Glutamatergic neuron (in vitro differentiated cells): ENCODE data around the gene ST6GALNAC5. TPM values are rescaled to one million over a fixed set of nuclear protein-coding genes. Genes with fewer than 3 reads are reported as not detected.

Source experiments
- DNase-seq: peaks from one replicate; pipeline ENCODE4 v3.0.0; 2022
- H3K27ac Mint-ChIP-seq: one replicate; pipeline ENCODE4 v1.8.0; 2020; ENCODE audit warnings: mild to moderate bottlenecking, mixed read lengths, inconsistent platforms; ENCODE audit not compliant: unreplicated experiment
- H3K27me3 Mint-ChIP-seq: one replicate; pipeline ENCODE4 v1.8.0; 2020; ENCODE audit warnings: mild to moderate bottlenecking, moderate library complexity, mixed read lengths, inconsistent platforms; ENCODE audit not compliant: unreplicated experiment
- H3K36me3 Mint-ChIP-seq: one replicate; pipeline ENCODE4 v1.8.0; 2020; ENCODE audit warnings: mild to moderate bottlenecking, mixed read lengths, inconsistent platforms; ENCODE audit not compliant: unreplicated experiment
- H3K4me1 Mint-ChIP-seq: one replicate; pipeline ENCODE4 v1.8.0; 2020; ENCODE audit warnings: mild to moderate bottlenecking, low read depth, mixed read lengths, inconsistent platforms; ENCODE audit not compliant: unreplicated experiment
- H3K4me3 Mint-ChIP-seq: one replicate; pipeline ENCODE4 v1.8.0; 2020; ENCODE audit warnings: mild to moderate bottlenecking, mixed read lengths, inconsistent platforms; ENCODE audit not compliant: unreplicated experiment
- H3K9me3 Mint-ChIP-seq: one replicate; pipeline ENCODE4 v1.8.0; 2020; ENCODE audit warnings: mild to moderate bottlenecking, moderate library complexity, mixed read lengths, inconsistent platforms; ENCODE audit not compliant: unreplicated experiment
- CTCF ChIP-seq: fragments of 200-600 bp; sonication (generic); IDR thresholded peaks from one replicate; pipeline ENCODE4 v1.5.0; 2021; ENCODE audit not compliant: partially characterized antibody, unreplicated experiment
- total RNA-seq: library from RNA; stranded (reverse); fragmentation: NEBNext Ultra II Directional; extraction: Animal tissue kit (Norgen Biotek cat#: 25700); gene quantifications from one replicate; pipeline ENCODE4 v1.2.1, GENCODE V29; 2021; ENCODE audit not compliant: unreplicated experiment

Gene ST6GALNAC5
- total RNA-seq, 1 donor from 2014 or later, result 141 TPM

- peak overlapping the region; percentile 80 for H3K27ac Mint-ChIP-seq
- DNase-seq, result no peak
- H3K36me3 Mint-ChIP-seq, result no peaks in the 10 kb centered on the region
- peaks cover 21% of the 10 kb centered on the region for H3K9me3 Mint-ChIP-seq
- no peak for TF ChIP-seq CTCF
- H3K4me1 Mint-ChIP-seq, result peaks cover 69% of the 10 kb centered on the region
- H3K27me3 Mint-ChIP-seq, result peaks cover 10% of the 10 kb centered on the region
- peak overlapping the region; percentile 62 for H3K4me3 Mint-ChIP-seq
These were observed 144.8 kb downstream of the ST6GALNAC5 start for GRCh38 chr1:77012066-77012465.

GRCh38 chr1:77014073-77014788 is 147.0 kb downstream of the ST6GALNAC5 start:
- Mint-ChIP-seq H3K27ac (peak overlapping the region; percentile 94), H3K4me1 (peaks cover 81% of the 10 kb centered on the region), H3K9me3 (peaks cover 28% of the 10 kb centered on the region), H3K27me3 (peaks cover 24% of the 10 kb centered on the region), H3K4me3 (peak overlapping the region; percentile 69), H3K36me3 (no peaks in the 10 kb centered on the region)
- no peak for TF ChIP-seq CTCF
- DNase-seq, result peak; percentile 66

- Mint-ChIP-seq H3K4me1 (peaks cover 84% of the 10 kb centered on the region), H3K9me3 (peaks cover 29% of the 10 kb centered on the region), H3K4me3 (peak overlapping the region; percentile 67), H3K27ac (peak overlapping the region; percentile 99), H3K36me3 (no peaks in the 10 kb centered on the region), H3K27me3 (peaks cover 24% of the 10 kb centered on the region)
- no peak for DNase-seq
- no peak for TF ChIP-seq CTCF
These were observed 148.6 kb downstream of the ST6GALNAC5 start for GRCh38 chr1:77015748-77016341.

GRCh38 chr1:77016386-77016985 is 149.2 kb downstream of the ST6GALNAC5 start:
- H3K4me1 Mint-ChIP-seq, result peaks cover 83% of the 10 kb centered on the region
- no peak for TF ChIP-seq CTCF
- H3K27me3 Mint-ChIP-seq, result peaks cover 24% of the 10 kb centered on the region
- peaks cover 30% of the 10 kb centered on the region for H3K9me3 Mint-ChIP-seq
- H3K36me3 Mint-ChIP-seq, result no peaks in the 10 kb centered on the region
- DNase-seq, result peak; percentile 49
- peak overlapping the region; percentile 99 for H3K27ac Mint-ChIP-seq
- peak overlapping the region; percentile 82 for H3K4me3 Mint-ChIP-seq

- Mint-ChIP-seq H3K4me3 (peak overlapping the region; percentile 82), H3K4me1 (peaks cover 83% of the 10 kb centered on the region), H3K27me3 (peaks cover 24% of the 10 kb centered on the region), H3K36me3 (no peaks in the 10 kb centered on the region), H3K27ac (peak overlapping the region; percentile 99), H3K9me3 (peaks cover 29% of the 10 kb centered on the region)
- no peak for TF ChIP-seq CTCF
- peak; percentile 50 for DNase-seq
These were observed 151.0 kb downstream of the ST6GALNAC5 start for GRCh38 chr1:77018311-77018710.
